Retina (tissue), 1 donor: ENCODE data around the gene OSBP2.

ENCODE experiments used
- DNase-seq: peaks from one replicate; pipeline ENCODE4 v3.0.0-alpha.2; 2016

OSBP2 gene

GRCh38 chr22:30909306-30909705, 214.6 kb downstream of the OSBP2 start:
- DNase-seq = no peak

- no peak for DNase-seq
Observed at GRCh38 chr22:30910358-30910757, 215.7 kb downstream of the OSBP2 start.

- DNase-seq = no peak
Observed at GRCh38 chr22:30918761-30919160, 224.1 kb downstream of the OSBP2 start.

- DNase-seq = no peak
Observed at GRCh38 chr22:30919973-30920372, 225.3 kb downstream of the OSBP2 start.

GRCh38 chr22:30920407-30920806, 225.7 kb downstream of the OSBP2 start:
- peak; percentile 78 for DNase-seq

- peak; percentile 5 for DNase-seq
Observed at GRCh38 chr22:30921108-30921507, 226.4 kb downstream of the OSBP2 start.

GRCh38 chr22:30922151-30922611, 227.5 kb downstream of the OSBP2 start:
- DNase-seq = peak; percentile 68

GRCh38 chr22:30923168-30923900, 228.7 kb downstream of the OSBP2 start:
- DNase-seq = no peak

- no peak for DNase-seq
Observed at GRCh38 chr22:30925667-30926066, 231.0 kb downstream of the OSBP2 start.

GRCh38 chr22:30926706-30927105, 232.0 kb downstream of the OSBP2 start:
- no peak for DNase-seq

- no peak for DNase-seq
Observed at GRCh38 chr22:30927806-30928205, 233.1 kb downstream of the OSBP2 start.

GRCh38 chr22:30928401-30928800, 233.7 kb downstream of the OSBP2 start:
- DNase-seq = no peak

GRCh38 chr22:30930228-30930627, 235.6 kb downstream of the OSBP2 start:
- DNase-seq = no peak

- DNase-seq = no peak
Observed at GRCh38 chr22:30931541-30932300, 237.0 kb downstream of the OSBP2 start.

- no peak for DNase-seq
Observed at GRCh38 chr22:30932661-30933060, 238.0 kb downstream of the OSBP2 start.

GRCh38 chr22:30933457-30933856, 238.8 kb downstream of the OSBP2 start:
- DNase-seq = no peak

GRCh38 chr22:30934053-30934452, 239.4 kb downstream of the OSBP2 start:
- DNase-seq = no peak

- DNase-seq = no peak
Observed at GRCh38 chr22:30940685-30941362, 246.2 kb downstream of the OSBP2 start.

GRCh38 chr22:30941363-30941740, 246.7 kb downstream of the OSBP2 start:
- DNase-seq = no peak

- DNase-seq = no peak
Observed at GRCh38 chr22:30943368-30943767, 248.7 kb downstream of the OSBP2 start.

GRCh38 chr22:30944986-30945385, 250.3 kb downstream of the OSBP2 start:
- DNase-seq = no peak

- DNase-seq = no peak
Observed at GRCh38 chr22:30945653-30946052, 251.0 kb downstream of the OSBP2 start.

- no peak for DNase-seq
Observed at GRCh38 chr22:30946354-30946753, 251.7 kb downstream of the OSBP2 start.
